SIG-M5 treated with dmso at 0.1 percent for 504 hours (cell line): Measurements from ENCODE around the gene AIFM3.

Experiments used
- DNase-seq: peaks from one replicate; lab custom pipeline; 2025; ENCODE audit not compliant: unreplicated experiment; lab: John Stamatoyannopoulos, UW

The AIFM3 gene

DNA sequence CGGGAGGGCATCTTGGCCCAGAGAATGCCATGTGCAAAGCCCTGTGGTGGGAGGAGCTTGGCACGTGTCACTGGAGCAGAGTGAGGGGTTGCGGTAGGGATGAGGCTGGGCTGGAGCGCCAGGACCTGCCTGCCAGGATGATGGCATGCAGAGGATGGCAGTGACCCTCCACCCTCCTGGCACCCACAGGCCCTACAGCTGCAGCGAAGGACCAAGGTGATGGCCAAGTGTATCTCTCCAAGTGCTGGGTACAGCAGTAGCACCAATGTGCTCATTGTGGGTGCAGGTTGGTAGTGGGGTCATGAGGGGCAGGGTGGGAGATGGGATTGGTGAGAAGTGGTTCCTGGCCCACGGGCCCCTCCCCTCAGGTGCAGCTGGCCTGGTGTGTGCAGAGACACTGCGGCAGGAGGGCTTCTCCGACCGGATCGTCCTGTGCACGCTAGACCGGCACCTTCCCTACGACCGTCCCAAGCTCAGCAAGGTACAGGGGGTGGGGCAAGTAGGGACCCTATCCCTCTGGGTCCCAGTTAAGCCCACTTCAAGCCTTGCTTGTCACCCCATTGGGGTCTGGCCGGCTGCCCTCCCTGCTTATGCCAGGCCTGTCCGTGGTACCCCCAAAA, 7.4 kb downstream of the AIFM3 start:
- no peak for DNase-seq

DNA sequence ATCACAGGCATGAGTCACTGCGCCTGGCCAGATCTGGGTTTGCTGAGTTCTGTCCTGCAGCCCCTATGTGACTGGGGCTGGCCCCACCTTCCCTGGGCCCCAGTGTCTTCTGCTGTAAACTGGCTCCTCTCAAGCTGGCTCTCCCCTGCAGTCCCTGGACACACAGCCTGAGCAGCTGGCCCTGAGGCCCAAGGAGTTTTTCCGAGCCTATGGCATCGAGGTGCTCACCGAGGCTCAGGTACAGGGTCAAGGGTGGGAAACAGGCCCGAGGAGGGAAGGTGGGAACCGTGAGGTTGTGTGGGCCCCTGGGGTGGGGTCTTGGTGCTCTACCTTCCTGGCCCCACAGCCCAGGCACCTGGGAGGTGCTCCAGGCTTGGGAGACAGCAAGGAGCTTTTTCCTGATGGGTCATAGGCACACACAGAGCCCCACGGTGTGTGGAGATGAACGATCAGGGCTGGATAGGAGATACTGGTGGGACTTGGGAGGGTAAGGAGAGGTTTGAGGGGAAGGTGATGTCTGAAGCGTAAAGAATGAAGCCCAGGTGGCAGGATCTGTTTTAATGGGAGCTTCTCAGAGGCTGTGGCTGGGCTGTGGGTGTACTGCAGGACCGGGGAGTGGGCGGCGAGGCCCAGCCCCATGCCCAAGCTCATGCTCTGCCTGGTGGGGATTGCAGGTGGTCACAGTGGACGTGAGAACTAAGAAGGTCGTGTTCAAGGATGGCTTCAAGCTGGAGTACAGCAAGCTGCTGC, 8.7 kb downstream of the AIFM3 start:
- no peak for DNase-seq

DNA sequence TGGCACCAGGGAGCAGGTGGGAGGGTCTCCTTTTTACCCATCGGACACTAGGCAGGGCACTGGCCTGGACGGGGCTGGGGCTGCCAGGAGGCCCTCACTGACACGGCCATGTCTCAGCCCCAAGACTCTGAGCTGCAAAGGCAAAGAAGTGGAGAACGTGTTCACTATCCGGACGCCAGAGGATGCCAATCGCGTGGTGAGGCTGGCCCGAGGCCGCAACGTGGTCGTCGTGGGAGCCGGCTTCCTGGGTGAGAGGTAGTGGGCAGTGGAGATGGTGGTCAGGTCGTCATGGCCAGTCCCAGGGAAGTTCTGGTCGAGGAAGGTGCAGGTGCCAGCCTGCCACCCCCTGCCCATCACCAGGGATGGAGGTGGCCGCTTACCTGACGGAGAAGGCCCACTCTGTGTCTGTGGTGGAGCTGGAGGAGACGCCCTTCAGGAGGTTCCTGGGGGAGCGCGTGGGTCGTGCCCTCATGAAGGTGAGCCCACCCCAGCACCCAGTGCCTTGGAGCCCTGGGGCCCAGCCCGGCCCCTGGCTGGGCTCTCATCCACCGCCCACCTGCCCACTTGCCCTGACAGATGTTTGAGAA, 9.3 kb downstream of the AIFM3 start:
- no peak for DNase-seq

DNA sequence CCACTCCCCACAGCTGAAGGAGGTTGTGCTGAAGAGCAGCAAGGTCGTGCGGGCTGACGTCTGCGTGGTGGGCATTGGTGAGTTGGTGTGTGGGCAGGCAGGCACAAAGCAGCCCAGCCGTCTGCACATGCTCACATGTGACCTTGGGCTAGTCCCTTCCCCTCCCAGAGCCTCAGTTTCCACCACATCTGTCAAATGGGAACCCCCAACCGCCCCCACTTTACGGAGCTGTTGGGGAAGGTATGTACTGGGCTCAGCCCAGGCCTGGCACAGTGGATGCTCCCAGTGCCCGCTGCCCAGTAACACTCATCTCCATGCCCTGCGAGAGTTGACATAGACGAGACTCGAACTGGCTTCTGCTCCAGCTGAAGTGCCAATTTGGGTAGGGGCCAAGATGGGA, 10.0 kb downstream of the AIFM3 start:
- no peak for DNase-seq

DNA sequence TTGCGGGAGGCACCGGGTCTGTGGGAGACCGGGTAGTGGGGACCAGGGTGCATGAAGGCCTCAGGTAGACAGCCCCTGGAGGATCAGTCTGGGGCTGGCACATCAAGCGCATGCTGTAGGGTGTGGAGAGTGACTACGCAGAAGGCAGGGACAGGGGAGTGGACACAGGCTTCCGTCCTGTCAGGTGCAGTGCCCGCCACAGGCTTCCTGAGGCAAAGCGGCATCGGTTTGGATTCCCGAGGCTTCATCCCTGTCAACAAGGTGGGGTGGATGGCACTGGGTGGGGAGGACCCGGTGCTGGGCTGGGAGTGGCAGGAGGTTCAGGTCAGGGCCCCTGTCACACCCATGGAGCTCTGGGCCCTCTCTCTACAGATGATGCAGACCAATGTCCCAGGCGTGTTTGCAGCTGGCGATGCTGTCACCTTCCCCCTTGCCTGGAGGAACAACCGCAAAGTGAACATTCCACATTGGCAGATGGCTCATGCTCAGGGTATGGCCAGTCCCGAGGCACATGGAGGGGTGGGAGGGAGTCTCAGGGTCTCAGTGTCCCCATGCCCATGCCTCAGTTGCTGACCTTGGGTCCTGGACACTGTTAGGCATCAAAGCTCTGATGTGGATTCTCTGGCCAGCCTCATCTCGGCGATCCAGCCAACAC, 10.6 kb downstream of the AIFM3 start:
- DNase-seq, result no peak

DNA sequence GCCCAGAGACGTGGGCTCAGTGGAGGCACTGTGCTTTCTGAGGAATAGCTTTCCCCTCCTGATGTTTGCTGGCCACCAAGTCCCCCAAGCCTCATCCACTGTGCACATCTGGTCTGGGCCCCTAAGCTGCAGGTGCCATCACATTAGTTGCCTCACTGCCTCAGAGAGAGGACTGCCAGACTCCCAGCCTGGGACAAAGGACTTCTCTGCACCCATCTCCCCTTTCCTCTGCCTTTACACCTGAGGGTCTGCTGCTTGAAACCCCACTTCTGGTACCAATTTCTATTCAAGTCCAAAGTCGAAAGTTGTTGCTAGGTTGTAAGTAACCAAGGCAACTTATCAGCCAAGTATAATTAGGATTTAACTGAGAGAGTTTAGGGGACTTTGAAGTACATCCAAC, 11.4 kb downstream of the AIFM3 start:
- DNase-seq, result no peak

DNA sequence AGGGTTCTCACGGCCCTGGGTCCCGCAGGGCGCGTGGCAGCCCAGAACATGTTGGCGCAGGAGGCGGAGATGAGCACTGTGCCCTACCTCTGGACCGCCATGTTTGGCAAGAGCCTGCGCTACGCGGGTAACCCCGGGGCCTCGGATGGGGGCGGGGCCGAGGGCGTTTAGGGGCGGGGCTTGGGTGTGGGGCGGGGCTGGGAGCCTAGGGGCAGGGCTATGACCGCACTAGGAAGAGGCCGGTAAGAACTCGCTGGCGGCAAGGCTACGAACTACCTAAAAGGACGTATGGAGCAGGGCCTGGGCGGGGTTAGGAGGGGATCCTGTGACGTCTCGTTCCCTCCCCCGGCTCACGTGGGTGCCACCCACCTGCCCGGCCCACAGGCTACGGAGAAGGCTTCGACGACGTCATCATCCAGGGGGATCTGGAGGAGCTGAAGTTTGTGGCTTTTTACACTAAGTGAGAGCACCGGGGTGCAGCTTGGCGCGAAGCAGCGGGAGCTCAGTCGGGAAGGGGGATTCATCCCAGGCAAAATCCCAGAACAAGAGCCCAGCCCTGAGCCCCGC, 12.3 kb downstream of the AIFM3 start:
- DNase-seq, result no peak

DNA sequence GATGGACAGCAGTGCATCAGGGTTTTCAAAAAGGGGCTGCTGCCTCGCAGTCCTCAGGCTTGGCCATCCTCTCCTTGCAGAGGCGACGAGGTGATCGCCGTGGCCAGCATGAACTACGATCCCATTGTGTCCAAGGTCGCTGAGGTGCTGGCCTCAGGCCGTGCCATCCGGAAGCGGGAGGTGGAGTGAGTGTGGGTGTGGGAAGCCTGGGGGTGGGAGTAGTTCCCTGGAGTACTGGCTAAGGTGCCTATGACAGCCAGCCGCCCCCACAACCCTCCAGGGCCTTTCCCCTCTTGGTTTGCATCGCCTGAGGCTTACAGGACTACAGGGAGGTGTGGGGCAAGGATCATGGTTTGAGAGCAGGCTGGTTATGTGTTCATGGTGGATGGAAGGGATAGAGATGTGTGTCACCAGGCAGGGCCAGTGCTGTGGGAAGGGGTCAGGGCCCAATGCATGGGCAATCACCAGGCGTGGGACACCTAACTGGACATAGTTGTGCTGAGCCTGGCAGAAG, 12.9 kb downstream of the AIFM3 start:
- DNase-seq, result no peak

DNA sequence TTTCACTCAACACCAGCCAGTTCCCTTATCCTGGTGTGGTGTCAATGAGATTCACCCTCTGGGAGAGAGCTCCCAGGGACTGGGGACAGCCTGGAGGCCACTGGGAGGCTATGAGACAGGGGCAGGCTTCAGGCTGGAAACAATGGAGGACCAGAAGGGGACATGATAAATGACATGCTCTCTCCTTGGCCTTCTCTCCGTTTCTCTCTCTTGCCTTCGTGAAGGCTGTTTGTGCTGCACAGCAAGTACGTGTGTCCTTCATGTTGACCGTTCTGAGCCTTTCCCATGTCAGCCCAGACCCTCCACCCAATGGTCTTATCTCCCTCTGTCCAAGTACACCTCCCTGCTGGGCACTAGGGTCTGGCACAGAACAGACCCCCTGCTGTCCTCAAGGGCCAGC, 13.5 kb downstream of the AIFM3 start:
- DNase-seq, result no peak

DNA sequence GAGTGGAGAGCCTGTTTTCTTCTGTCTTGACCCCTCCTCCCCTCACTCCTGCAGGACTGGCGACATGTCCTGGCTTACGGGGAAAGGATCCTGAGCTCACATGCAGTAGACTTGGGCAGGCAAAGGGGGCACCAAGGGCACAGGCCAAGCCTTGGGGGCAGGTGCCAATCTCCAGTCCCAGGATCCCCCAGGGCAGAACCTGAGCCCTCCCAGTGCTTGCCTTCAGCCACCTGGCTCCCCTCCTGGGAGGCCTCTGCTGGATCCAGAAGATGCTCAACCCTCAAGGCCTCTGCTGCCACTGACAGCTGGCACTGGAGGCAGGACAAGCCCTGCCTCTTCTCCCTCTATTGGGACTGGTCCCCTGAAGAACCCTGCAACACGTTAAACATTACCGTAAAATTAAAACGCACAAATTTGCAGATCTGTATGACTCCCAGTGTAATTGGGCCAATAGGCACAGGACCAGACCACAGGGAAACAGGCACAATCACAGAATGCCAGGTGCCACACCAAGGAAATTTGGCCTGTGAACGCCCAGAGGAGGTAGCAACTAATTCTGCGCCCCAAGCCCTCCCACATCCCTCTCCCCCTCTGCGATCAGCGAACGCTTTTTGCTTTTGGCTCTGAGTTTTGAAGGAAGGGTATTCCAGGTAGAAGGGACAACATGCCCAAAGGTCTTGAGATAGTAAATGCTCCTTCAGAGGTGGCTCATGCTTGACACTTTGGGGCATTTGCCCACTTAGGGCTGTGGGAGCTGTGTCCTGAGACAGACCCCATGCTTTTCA, 14.1 kb downstream of the AIFM3 start:
- no peak for DNase-seq

DNA sequence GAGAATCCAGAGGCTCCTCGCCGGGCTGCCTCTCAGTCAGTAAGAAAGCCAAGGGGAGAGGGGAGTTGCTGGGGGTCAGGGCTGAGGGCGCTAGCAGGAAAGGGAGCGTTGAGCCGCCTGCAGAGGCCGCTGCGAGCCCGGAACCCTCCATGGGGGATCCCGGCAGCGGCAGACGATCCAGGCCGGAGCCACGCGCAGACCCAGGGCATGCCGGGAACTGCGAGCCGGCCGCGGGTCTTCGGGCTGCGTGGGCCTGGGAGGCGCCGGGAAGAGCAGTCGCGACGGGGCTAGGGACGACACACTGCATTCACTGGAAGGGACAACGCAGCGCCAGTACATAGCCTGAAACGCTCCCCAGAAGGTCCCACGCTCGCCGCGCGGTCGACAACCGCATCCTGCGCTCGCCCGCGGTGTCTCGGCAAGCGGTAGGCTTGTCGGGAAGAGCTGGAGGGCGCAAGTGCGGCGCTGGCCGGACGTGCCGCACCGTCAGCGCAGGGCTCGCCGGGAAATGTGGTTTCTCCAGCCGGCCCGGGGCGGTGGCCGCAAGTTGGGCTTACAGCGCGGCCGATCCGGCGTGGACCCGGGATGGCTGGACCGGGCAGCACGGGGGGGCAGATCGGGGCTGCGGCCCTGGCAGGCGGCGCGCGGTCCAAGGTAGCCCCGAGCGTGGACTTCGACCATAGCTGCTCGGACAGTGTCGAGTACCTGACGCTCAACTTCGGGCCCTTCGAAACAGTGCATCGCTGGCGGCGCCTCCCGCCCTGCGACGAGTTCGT, 14.9 kb downstream of the AIFM3 start, which contains the start of gene LZTR1:
LZTR1 (plus strand) TSS at position 511 of the 776 bp plus-strand sequence; CDS start at position 586, 75 bp downstream.
- DNase-seq, result peak; percentile 76

DNA sequence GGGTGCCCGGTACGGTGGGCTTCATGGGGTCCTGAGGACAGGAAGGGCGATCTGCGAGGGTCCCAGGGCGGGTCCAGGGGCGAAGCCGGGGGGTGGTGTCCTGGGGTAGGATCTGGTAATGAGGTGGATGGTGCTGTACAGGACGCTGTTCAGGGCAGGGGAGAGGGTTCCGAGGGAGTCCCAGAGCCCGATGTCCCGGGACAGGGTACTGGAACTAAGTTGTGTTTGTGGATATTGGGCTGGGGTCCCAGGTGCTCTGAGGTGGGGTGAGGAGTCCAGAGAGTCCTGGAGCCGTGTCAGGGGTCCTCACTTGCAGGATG, 15.5 kb downstream of the AIFM3 start:
- no peak for DNase-seq

DNA sequence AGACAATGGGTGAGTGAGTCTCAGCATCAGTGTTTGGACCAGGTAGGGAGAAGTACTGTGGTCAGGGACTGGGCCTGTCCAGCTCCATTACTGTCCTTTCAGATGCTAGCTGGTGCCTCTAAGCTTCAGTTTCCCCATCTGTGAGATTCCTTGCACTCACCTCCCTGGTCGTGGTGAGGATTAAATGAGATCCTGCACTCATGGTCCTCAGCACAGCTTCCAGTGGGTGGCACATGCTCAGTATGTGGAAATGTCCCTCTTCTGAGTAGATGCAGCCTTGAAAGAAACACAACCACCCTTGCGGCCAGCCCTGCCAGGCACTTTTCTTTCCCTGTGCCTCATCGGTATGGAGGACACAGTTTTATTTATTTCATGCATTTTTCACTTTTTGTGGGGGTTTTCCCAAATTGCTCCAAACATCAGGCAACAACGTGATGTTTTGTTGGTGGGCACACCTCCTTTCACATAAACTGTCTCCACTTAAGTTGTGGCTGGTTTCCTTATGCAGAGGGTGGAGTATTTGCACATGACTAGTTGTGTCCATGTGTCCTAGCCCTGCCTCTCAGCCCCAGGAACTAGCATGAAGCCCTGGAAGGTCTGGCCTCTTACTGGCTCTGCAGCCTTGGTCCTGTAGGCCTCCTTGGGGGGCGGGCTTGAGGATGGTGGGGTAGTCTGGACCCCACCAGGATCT, 16.2 kb downstream of the AIFM3 start:
- no peak for DNase-seq

DNA sequence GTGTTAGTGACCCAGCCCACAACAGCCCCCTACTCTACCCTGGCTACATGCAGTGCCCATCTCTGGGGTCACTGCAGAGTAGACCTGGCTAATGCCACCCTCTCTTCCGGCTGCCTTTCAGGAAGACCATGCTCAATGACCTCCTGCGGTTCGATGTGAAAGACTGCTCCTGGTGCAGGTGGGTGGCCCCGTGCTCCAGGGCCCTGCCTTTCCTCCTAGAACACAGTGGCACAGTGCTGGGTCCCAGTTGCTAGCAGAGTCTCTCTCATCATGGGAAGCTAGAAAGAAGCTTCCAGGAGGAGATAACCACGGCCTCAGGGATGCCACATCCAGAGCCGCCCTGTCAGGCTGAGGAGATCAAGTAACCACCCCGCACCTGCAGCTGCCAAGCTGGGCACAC, 18.7 kb downstream of the AIFM3 start:
- no peak for DNase-seq

DNA sequence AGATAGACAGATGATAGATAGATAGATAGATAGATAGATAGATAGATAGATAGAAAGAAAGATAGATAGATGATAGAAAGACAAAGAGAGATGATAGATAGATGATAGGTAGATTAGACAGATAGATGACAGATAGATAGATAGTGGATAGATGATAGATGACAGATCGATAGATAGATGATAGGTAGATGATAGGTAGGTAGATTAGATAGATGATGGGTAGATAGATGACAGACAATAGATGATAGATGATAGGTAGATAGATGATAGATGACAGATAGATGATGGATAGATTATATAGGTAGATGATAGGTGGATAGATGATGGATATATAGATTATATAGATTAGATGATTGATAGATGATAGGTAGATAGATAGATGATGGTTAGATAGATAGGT, 19.3 kb downstream of the AIFM3 start:
- DNase-seq, result no peak

DNA sequence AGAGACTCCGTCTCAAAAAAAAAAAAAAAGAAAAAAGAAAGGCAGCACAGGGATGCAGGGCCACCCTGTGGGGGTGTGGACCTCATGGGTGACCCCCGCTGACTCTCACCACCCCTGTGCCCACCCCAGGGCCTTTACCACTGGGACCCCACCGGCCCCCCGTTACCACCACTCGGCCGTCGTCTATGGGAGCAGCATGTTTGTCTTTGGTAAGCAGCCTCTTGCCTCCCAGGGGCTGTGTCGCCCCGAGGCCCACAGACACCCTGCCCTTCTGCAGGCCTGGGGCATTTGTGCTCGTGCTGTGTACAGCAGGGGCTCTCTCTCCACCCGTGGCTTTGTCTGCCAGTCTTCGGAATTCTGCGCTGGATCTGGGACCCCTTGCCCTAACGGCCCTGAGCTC, 20.3 kb downstream of the AIFM3 start:
- no peak for DNase-seq

DNA sequence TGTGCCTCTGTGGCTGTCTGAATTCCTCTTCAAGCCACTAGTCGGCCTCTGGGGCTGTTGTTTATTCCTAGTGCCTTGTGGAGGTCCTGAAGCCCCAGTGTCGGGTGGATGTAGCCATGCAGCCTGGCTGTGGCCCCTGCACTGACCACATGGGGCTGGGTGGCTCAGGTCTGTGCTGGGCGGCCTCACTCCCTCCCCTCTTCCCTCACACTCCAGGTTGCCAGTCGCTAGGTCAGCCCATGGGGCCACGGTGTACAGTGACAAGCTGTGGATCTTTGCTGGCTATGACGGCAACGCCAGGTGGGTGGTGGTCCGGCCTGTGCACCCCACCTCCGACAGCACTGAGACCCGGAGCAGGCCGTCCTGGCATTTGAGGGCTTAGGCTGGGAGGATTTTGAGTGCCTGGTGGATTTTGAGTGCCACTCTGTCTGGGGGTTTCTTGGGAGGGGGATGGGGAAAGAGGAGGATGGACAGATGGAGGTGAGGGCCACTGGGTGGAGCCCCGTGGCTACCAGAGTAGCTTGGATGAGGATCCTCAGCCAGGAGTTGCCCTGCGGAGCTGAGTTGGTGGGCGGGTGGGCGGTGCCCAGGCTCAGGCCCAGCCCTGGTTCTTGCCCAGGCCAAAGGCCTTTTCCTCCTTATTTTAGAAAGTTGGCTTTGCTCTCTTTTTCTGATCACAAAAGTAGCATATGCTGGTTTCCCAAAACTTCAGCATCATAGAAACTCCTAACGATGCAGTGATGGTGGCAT, 21.7 kb downstream of the AIFM3 start:
- DNase-seq, result no peak

DNA sequence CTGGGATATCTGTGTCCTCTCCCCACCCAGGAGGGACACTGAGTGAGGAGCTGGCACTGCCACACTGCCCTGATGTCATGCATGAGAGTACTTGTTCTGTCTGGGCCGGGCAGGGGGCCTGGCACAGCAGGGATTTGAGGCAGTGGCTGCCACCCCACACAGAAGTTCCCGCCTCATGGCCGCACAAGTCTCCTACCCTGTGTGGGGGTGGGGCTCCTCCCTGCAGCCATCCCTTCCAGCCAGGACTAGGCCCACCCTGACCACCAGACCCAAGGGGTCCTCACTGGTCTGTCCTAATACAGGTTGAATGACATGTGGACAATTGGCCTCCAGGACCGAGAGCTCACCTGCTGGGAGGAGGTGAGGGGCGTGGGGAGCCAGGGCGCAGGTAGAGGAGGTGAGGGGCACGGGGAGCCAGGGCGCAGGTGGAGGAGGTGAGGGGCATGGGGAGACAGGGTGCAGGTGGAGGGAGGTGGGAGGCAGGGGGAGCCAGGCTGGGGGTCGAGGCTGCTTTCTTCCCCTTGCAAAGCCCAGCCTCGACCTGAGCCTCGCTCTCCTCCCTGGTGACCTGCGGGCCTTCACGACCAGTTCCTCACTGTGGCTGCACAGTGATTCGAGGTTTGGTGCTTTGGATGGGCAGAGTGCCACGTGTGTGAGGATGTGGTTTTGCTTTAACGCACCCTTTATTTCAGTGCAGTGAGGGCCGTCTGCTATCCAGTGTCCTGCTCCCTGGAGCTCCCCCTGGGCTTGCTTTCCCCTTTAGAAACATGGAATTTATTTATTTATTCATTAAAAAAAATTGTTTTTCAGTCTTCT, 22.5 kb downstream of the AIFM3 start:
- no peak for DNase-seq
